ENCODE results near the gene APPBP2.

The APPBP2 gene

GRCh38 chr17:60401819-60402218, 124.2 kb downstream of the APPBP2 start:
- no peak for TF ChIP-seq REST (IDR thresholded peaks at IDR 0.05; ENCODE audit: low read depth)
- TF ChIP-seq EP300 (IDR thresholded peaks at IDR 0.05; ENCODE audit: borderline replicate concordance): no peak
- TF ChIP-seq NFIC (IDR thresholded peaks at IDR 0.05): no peak
- no peak for TF ChIP-seq CREB1 (IDR thresholded peaks at IDR 0.05; ENCODE audit: low read depth)
- no peak for TF ChIP-seq TAF1 (IDR thresholded peaks at IDR 0.05; ENCODE audit: low read depth)
- no peak for TF ChIP-seq EGR1 (IDR thresholded peaks at IDR 0.05)
- no peak for TF ChIP-seq MAX (IDR thresholded peaks at IDR 0.05)
- no peak for TF ChIP-seq TCF12 (IDR thresholded peaks at IDR 0.05; ENCODE audit: low read depth)
- TF ChIP-seq TEAD4 (IDR thresholded peaks at IDR 0.05): no peak
- TF ChIP-seq USF1 (IDR thresholded peaks at IDR 0.05): no peak
- TF ChIP-seq YY1 (IDR thresholded peaks at IDR 0.05; ENCODE audit: low read depth): no peak
- TF ChIP-seq FOXM1 (IDR thresholded peaks at IDR 0.05; ENCODE audit: borderline replicate concordance, low read depth): no peak
- TF ChIP-seq RAD21 (IDR thresholded peaks at IDR 0.05; ENCODE audit: low read depth): no peak
- TF ChIP-seq ZBTB7A (IDR thresholded peaks at IDR 0.05; ENCODE audit: low read depth): no peak
- TF ChIP-seq CEBPB (IDR thresholded peaks at IDR 0.05): no peak

- TF ChIP-seq REST (IDR thresholded peaks at IDR 0.05; ENCODE audit: low read depth) (no peak), MAX (IDR thresholded peaks at IDR 0.05) (no peak), CEBPB (IDR thresholded peaks at IDR 0.05) (no peak), NFIC (IDR thresholded peaks at IDR 0.05) (no peak), TCF12 (IDR thresholded peaks at IDR 0.05; ENCODE audit: low read depth) (no peak), USF1 (IDR thresholded peaks at IDR 0.05) (no peak), FOXM1 (IDR thresholded peaks at IDR 0.05; ENCODE audit: borderline replicate concordance, low read depth) (no peak), ZBTB7A (IDR thresholded peaks at IDR 0.05; ENCODE audit: low read depth) (no peak), TEAD4 (IDR thresholded peaks at IDR 0.05) (no peak), CREB1 (IDR thresholded peaks at IDR 0.05; ENCODE audit: low read depth) (no peak), EP300 (IDR thresholded peaks at IDR 0.05; ENCODE audit: borderline replicate concordance) (no peak), YY1 (IDR thresholded peaks at IDR 0.05; ENCODE audit: low read depth) (no peak), TAF1 (IDR thresholded peaks at IDR 0.05; ENCODE audit: low read depth) (no peak), EGR1 (IDR thresholded peaks at IDR 0.05) (no peak), RAD21 (IDR thresholded peaks at IDR 0.05; ENCODE audit: low read depth) (no peak)
Observed at GRCh38 chr17:60398227-60398959, 127.6 kb downstream of the APPBP2 start.

- TF ChIP-seq CEBPB (IDR thresholded peaks at IDR 0.05) (no peak), MAX (IDR thresholded peaks at IDR 0.05) (no peak), FOXM1 (IDR thresholded peaks at IDR 0.05; ENCODE audit: borderline replicate concordance, low read depth) (no peak), TCF12 (IDR thresholded peaks at IDR 0.05; ENCODE audit: low read depth) (no peak), EP300 (IDR thresholded peaks at IDR 0.05; ENCODE audit: borderline replicate concordance) (no peak), NFIC (IDR thresholded peaks at IDR 0.05) (no peak), REST (IDR thresholded peaks at IDR 0.05; ENCODE audit: low read depth) (no peak), TAF1 (IDR thresholded peaks at IDR 0.05; ENCODE audit: low read depth) (no peak), USF1 (IDR thresholded peaks at IDR 0.05) (no peak), RAD21 (IDR thresholded peaks at IDR 0.05; ENCODE audit: low read depth) (no peak)
Observed at GRCh38 chr17:60396412-60396811, 129.6 kb downstream of the APPBP2 start.
